HG02642 (cell line): Measurements from ENCODE around the gene SAG.

Experiments
- ATAC-seq: cut with Tn5 transposase; IDR thresholded peaks from one replicate; pipeline ENCODE4 v1.9.1; 2021; ENCODE audit warnings: mild to moderate bottlenecking; ENCODE audit not compliant: unreplicated experiment, poor library complexity

The SAG gene

DNA sequence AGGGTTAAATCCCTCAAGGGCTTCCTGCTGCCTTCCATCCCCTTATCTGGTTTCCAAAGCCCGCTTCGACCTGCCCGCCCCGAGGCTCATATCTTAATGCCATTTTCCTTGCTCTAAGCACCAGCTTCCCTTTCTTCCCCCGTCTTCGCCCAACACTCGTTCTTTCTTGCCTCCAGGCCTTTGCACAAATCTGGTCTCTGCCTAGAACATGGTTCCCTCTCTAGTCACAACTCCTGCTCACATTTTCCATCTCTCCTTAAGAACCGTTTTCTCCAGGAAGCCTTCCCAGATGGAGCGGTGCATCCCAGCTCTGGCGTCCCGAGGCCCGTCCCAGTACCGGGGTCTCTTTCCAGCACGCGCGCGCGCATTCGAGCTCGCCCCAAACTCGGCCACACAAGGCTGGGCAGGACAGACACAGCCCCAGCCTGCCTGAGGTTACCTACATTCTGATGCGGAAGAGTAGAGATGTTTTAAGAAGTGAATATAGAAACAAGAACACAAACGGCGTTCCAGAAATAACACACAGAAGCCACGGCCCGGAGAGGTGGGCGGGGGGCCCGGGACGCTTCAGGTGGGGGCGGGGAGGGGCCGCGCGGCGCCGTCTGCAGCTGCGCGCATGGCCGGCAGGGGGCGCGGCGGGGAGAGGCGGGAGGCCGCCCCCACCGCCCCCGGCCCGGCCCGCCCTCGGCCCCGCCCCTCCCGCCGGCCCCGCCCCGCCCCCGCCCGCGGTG lies 46.3 kb downstream of the SAG start, which contains the start of gene DGKD:
Gene DGKD (plus strand): TSS at position 726 of the 731 bp plus-strand sequence. CDS start 25 bp downstream, outside the sequence.
- ATAC-seq: peak; percentile 51

GRCh38 chr2:233354500-233354924 lies 46.9 kb downstream of the SAG start:
- no peak for ATAC-seq

DNA sequence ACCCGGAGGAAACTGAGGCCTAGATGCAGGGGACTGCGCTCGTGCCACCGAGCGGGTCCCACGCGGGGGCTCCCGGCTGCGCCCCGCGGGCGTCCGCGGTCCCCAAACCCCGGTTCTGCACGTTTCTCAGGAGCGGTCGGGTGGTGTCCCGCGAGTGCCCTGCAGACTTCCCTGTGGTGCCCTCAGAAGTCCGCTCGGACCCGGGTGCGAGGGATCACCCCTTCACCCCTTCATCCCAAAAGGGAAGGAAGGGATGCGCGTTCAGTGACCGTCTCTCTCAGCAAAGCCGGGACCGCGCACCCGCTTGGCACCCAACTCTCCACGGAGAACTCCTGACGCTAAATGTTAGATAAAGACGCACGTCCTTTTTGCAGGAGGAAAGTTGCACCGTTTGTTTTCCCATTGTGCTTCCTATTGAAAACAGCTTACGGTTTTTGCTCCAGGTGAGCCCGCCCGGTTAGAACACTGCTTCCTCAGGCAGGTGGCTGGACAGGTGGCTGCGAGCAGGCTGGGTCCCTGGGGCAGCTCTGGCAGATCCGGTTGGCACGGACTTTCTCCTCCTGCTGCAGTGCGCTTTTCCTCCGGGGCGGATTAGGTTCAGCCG lies 47.5 kb downstream of the SAG start:
- ATAC-seq: peak; percentile 10

GRCh38 chr2:233355916-233356315 lies 48.3 kb downstream of the SAG start:
- ATAC-seq: no peak

DNA sequence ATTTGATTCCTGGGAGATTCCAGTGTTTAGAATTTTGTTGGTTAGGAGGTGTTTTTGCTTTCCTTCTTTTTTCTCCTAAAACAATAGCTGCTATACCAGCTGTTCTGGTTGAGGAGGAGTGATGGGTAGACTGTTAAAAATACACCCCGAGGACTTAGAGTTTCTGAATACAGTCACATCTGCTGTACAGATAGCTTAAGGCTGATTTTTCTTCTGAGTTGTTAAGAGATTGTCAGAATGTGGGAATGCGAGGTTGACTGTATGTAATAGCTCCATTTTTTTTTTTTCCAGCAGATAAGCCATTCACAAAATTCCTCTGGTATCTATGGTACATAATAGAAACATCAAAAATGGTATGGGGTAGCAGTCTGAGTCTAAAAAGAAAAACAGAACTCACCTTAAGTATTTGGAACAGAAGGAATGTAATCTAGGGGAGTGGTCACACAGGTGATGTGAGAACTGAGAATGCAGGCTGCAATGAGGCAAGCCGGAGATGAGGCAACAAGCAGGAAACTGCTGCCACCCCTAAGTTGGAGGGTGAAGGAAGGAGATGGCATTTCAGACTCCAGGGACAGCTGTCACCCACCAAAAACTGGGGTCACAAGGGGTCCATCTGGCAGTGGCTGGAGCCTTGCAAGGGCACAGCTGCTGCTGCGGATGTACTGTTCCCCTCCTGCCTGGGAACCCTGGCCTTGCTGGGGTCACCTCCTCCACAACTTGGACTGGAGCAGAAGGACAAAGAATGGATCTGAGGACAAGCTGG lies 49.1 kb downstream of the SAG start:
- ATAC-seq: no peak

- ATAC-seq: no peak
Measured at GRCh38 chr2:233358335-233358734, 50.7 kb downstream of the SAG start.

DNA sequence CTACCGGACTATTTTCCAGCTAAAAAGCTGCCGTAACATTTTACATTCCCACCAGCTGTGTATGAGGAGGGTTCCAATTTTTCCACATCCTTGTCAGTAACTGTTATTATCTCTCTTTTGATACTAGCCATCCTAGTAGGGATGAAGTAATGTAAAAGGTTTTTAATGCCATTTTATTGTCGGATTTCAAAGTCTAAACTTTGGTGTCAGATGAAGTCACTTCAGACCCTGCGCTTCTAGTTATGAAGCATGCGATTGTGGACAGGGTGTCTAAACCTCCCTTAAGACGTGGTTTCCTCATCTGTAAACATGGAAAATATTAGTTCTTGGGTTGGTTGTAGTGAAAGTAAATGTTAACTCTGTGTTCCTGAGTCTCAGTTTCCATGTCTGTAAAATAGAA lies 51.3 kb downstream of the SAG start:
- no peak for ATAC-seq

DNA sequence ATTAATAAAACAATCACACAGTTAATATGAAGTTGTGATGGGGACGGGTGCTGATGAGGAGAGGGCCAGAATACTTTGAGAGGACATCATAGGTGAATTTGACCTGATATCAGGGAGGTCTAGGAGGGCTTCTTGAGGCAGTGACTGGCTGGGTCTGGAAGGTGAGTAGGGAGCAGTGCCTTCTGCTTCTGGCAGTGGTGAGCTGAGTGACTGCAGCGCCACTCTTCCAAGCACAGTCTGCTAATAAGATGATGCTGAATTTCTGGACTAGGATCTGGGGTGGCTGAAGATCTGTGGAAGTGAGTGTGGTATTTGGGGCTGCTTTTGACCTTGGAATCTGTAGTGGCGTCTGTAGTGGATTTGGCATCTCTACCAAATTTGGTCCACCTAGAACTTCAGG lies 52.2 kb downstream of the SAG start:
- no peak for ATAC-seq

- no peak for ATAC-seq
Measured at GRCh38 chr2:233360771-233361176, 53.2 kb downstream of the SAG start.

- no peak for ATAC-seq
Measured at GRCh38 chr2:233361297-233361696, 53.7 kb downstream of the SAG start.

GRCh38 chr2:233362742-233363141 lies 55.1 kb downstream of the SAG start:
- ATAC-seq: no peak

DNA sequence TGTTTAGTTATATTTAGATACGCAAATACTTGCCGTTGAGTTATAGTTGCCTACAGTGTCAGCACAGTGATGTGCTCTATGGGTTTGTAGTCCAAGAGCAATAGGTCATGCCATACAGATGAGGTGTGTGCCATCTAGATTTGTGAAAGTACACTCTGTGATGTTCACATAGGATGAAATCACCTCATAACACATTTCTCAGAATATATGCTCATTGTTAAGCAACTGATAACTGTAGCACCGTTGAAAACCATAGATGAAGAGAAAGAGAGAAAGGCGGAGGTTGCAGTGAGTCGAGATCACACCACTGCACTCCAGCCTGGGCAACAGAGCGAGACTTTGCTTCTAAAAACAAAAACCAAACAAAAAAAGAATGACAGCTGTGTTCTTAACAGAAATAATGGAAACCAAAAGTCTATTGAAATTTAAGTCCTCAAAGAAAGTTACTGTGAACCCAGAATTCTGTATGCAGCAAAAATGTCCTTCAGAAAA lies 56.2 kb downstream of the SAG start:
- ATAC-seq: peak; percentile 44

DNA sequence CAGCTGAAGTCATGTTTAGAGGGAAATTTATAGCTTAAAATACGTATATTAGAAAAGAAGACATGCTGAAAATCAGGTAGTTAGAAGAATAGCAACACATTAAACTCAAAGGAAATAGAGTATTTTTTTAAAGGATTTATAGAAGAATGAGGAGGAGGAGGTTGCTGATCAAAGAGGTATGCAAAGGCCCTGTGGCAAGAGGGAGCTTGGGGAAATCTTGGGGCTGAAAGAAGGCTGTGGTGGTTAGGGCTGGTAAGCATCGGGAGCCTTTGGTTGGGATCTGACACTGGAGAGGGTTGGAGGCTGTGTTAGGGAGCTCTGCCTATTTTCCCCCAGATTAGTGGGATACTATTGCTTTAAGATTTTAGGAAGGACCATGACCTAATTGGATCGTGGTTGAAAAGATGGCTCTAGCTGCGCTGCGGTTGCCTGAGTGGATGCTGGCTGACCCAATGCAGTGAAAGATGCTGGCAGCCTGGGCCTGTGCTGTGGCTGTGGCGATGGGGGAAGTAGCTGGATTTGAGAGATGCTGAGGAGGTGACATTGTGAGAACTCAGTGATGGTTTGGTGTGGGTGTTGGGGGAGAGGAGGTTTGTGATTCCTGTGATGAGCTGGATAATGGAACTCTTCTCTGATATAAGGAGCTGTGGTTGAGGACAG lies 58.4 kb downstream of the SAG start:
- ATAC-seq: no peak

DNA sequence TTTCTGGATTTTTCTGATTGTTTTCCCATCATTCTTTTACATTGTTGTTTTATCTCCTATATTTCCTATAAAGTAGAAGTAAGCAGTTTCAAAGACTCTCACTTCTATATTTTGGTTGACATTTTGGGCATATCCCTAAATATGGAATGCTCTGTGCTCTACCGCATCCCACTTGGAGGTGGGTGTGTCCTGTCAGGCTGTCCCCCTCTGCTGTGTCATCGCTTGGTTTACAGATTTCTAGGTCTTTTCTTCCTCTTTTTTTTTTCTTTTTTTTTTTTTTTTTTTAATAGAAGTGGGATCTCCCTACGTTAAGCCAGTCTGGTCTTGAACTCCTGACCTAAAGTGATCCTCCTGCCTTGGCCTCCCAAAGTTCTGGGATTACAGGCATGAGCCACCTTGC lies 60.0 kb downstream of the SAG start:
- ATAC-seq: no peak

DNA sequence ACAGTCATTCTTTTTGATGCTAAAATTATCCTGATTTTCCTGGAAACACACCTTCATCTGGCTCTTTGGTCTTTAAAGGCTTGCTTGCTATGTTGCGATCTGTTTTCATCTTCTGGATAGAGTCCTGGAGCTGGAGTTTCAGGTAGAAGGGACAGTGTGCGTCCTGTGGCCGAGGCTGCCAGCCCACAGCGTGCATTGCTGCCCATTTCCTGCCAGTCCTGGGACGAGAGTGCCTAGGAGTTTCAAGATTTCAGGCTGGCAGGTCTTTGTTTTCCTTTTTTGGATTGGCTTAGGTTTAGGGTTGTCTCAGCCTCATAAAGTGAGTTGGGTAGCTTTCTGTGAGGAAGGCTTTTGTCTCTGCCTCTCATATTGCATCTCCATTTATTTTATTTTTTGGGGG lies 61.1 kb downstream of the SAG start:
- ATAC-seq: no peak

GRCh38 chr2:233369462-233369861 lies 61.8 kb downstream of the SAG start:
- ATAC-seq: no peak

DNA sequence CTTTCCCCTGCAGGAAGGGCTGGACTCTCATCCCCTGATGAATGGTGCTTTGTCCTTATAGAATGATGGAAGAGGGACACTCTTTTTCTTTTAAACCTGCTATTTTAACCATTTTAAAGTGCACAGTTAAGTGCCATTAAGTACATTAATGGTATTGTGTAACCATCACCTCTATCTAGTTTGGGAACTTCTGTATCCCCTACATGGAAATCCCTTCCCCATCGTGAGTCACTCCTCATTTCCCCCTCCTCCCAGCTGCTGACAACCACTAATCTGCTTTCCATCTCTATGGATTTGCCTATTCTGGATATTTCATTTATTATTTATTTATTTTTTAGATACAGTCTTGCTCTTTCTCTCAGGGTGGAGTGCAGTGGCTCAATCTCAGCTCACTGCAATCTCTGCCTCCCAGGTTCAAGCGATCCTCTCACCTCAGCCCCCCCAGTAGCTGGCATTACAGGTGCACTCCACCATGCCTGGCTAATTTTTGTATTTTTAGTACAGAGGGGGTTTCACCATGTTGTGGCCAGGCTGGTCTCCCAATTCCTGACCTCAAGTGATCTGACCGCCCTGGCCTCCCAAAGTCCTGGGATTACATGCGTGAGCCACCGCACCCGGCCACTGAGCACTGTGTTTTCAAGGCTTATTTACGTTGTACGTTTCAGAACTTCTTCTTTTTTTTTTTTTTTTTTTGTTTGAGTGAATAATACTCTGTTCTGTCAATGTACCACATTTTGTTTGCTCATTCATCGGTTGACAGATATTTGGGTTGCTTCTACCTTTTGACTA lies 62.5 kb downstream of the SAG start:
- ATAC-seq: no peak

DNA sequence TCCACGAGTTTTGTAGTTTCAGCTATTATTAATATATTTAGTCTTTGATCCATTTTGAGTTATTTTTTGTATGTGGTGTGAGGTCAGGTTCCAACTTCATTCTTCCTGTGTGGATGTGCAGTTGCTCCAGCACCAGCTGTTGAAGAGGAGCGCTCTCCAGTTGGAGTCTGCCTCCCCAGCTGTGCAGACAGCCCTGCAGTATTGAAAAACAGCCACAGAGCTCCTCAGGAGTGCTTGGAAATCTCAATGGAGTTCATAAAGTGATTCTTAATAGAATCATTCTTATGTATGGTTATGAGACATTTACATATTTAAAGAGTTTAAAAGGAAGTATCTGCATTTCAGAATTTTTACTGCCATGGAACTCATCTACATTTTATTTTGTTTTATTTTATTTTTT lies 64.0 kb downstream of the SAG start:
- no peak for ATAC-seq

- no peak for ATAC-seq
Measured at GRCh38 chr2:233372855-233373254, 65.2 kb downstream of the SAG start.

- ATAC-seq: no peak
Measured at GRCh38 chr2:233373316-233373715, 65.7 kb downstream of the SAG start.
